ENCODE measurements around the gene SEZ6.

DNA sequence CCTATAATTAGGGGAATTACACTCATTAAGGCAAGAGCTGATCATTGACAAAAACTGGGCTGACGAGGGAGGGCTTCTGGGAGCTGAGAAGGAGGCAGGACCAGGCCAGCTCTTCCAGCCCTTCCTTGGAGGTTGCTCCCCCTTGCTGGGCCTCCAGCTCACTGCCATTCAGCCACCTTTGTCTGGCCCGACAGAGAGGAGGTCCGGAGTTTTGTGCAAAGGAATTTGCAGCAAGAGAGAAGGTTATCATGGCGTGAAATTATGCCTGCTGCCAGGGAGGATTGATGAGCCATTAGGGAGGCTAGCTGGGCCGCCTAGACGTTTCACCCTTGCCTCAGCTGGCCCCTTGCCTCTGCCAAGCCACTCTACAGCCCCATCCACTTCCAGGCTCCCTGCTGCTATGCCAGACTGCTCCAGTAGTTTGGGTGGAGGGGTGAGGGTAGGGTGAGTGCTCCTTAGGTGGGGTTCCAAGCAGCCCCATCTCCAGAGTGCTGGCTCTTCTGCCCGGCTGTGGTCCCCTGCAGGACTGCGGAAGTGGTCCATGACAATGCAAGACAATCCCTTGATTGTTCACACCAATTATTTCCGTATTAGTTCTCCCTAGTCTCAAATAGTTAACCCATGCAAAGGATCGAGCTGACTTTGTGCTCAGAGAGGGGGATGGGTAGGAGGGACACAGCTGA, 37.5 kb downstream of the SEZ6 start:
- no peak for TF ChIP-seq POLR2A (IDR thresholded peaks at IDR 0.05)
- TF ChIP-seq, protein P1, sequence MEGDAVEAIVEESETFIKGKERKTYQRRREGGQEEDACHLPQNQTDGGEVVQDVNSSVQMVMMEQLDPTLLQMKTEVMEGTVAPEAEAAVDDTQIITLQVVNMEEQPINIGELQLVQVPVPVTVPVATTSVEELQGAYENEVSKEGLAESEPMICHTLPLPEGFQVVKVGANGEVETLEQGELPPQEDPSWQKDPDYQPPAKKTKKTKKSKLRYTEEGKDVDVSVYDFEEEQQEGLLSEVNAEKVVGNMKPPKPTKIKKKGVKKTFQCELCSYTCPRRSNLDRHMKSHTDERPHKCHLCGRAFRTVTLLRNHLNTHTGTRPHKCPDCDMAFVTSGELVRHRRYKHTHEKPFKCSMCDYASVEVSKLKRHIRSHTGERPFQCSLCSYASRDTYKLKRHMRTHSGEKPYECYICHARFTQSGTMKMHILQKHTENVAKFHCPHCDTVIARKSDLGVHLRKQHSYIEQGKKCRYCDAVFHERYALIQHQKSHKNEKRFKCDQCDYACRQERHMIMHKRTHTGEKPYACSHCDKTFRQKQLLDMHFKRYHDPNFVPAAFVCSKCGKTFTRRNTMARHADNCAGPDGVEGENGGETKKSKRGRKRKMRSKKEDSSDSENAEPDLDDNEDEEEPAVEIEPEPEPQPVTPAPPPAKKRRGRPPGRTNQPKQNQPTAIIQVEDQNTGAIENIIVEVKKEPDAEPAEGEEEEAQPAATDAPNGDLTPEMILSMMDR (IDR thresholded peaks at IDR 0.05 in 8 of 11, conservative IDR thresholded peaks at IDR 0.05 in 3 of 11): no peak

Measured in spleen (tissue), 7 donors.